ENCODE measurements around the gene CXorf51B. TPM values are rescaled to one million over a fixed set of nuclear protein-coding genes. Genes with fewer than 3 reads are reported as not detected.
"Not testable (repeated sequence)": the region's sequence is repeated elsewhere in the genome, so short reads cannot be mapped to it uniquely, and the experiment has no call there.

CXorf51B gene
- not detected in 2 replicates for total RNA-seq (2022)
- not detected for Bru-seq, nascent RNA
- not detected for BruChase-seq, experiment 1, labeled RNA remaining after a 6-hour chase
- not detected for BruChase-seq, experiment 2, labeled RNA remaining after a 2-hour chase
- long read RNA-seq = 0 reads

DNA sequence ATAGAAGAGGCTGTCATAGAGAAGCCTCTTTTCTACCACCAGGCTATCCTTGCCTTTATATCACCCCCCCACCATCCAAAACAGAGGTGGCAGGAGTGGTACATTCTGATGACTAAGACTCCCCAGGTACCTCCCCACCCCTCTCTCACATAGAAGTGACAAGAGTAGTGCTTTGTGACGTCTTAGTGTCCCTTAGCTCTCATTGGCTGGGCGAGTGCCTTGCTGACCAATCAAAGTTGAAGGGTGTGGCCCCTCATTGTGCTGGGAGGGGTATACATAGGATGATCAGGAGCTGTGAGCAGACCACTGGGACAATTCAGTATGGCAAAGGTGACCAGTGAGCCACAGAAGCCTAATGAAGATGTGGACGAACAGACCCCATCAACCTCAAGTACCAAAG, at the start of gene CXorf51B:
TSS of gene CXorf51B (plus strand) at position 301 of the 400 bp plus-strand sequence. CDS start at position 322, 21 bp downstream.
- BruUV-seq (replicated peaks); H3K27me3 Mint-ChIP-seq (ENCODE audit: insufficient read depth, unreplicated experiment); H3K4me3 Mint-ChIP-seq (ENCODE audit: unreplicated experiment); H3K36me3 Mint-ChIP-seq (ENCODE audit: insufficient read depth, unreplicated experiment); H3K27ac Mint-ChIP-seq (ENCODE audit: low read depth, unreplicated experiment); H3K9me3 Mint-ChIP-seq (ENCODE audit: unreplicated experiment); POLR2A ChIA-PET; H3K4me1 Mint-ChIP-seq (ENCODE audit: insufficient read depth, unreplicated experiment); intact Hi-C loops (cut with micrococcal nuclease); DNase-seq (ENCODE audit: unreplicated experiment); CTCF ChIA-PET: not testable (repeated sequence)

DNA sequence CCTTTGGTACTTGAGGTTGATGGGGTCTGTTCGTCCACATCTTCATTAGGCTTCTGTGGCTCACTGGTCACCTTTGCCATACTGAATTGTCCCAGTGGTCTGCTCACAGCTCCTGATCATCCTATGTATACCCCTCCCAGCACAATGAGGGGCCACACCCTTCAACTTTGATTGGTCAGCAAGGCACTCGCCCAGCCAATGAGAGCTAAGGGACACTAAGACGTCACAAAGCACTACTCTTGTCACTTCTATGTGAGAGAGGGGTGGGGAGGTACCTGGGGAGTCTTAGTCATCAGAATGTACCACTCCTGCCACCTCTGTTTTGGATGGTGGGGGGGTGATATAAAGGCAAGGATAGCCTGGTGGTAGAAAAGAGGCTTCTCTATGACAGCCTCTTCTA, 5.1 kb downstream of the CXorf51B start, which contains the start of gene CXorf51A:
TSS of gene CXorf51A (minus strand) at position 101 of the 400 bp plus-strand sequence. CDS start at position 80, 21 bp downstream.
- H3K27me3 Mint-ChIP-seq (ENCODE audit: insufficient read depth, unreplicated experiment); BruUV-seq (replicated peaks); CTCF ChIA-PET; H3K4me1 Mint-ChIP-seq (ENCODE audit: insufficient read depth, unreplicated experiment); DNase-seq (ENCODE audit: unreplicated experiment); H3K9me3 Mint-ChIP-seq (ENCODE audit: unreplicated experiment); H3K4me3 Mint-ChIP-seq (ENCODE audit: unreplicated experiment); intact Hi-C loops (cut with micrococcal nuclease); H3K27ac Mint-ChIP-seq (ENCODE audit: low read depth, unreplicated experiment); POLR2A ChIA-PET; H3K36me3 Mint-ChIP-seq (ENCODE audit: insufficient read depth, unreplicated experiment): not testable (repeated sequence)

DNA sequence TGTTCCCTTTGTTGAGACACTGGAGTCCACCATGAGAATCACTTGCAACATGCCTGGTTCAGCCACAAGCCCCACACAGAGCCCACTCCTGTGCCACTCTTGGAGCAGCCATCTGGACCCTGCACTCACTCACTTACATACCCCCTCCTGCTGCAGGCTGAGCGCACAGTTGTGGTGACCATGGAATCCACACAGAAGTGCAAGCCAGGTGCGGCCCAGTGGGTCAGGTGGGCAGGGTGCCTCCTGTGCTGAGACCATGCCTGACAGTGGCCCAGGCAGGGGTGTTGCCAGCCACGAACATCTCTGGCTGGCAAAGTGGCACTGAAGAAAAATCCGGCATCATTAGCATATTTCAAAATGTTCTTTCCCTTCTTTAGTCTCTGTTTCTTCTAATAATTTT, 22.4 kb downstream of the CXorf51B start:
- TF ChIP-seq CTCF (IDR thresholded peaks at IDR 0.05; ENCODE audit: unreplicated experiment) = no peak
- H3K4me3 Mint-ChIP-seq (ENCODE audit: unreplicated experiment) = no peak overlapping the region
- no peak for DNase-seq (ENCODE audit: unreplicated experiment)
- BruUV-seq (replicated peaks) = no TSS peak
- no peak overlapping the region for H3K27ac Mint-ChIP-seq (ENCODE audit: low read depth, unreplicated experiment)
- peaks cover 17% of the 10 kb centered on the region for H3K9me3 Mint-ChIP-seq (ENCODE audit: unreplicated experiment)
- H3K36me3 Mint-ChIP-seq (ENCODE audit: insufficient read depth, unreplicated experiment) = no peaks in the 10 kb centered on the region
- H3K4me1 Mint-ChIP-seq (ENCODE audit: insufficient read depth, unreplicated experiment) = no peaks in the 10 kb centered on the region
- intact Hi-C loops (cut with micrococcal nuclease) = no loop called here
- CTCF ChIA-PET = no interaction called here
- H3K27me3 Mint-ChIP-seq (ENCODE audit: insufficient read depth, unreplicated experiment) = no peaks in the 10 kb centered on the region
- POLR2A ChIA-PET = no interaction called here

DNA sequence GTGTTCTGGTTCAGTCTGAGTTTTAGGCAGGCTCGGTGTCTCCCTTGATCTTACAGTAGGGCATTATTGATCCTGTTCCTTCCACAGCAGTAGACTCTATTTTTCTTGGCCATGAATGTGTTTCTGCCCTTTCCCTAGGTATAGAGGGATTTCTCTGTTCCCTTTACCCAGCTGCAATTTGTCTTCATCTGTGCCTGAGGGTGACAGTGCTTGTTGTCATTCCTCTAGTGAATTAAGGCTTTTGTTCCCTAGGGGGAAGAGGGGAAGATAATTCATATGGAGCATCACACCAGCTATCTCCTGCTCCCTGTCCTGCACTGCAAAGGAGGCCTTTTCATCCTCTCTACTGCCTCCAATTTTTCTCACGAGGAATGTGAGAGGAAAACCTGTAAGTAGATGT, 44.7 kb downstream of the CXorf51B start:
- Mint-ChIP-seq H3K27me3 (ENCODE audit: insufficient read depth, unreplicated experiment) (no peaks in the 10 kb centered on the region), H3K27ac (ENCODE audit: low read depth, unreplicated experiment) (no peak overlapping the region), H3K4me1 (ENCODE audit: insufficient read depth, unreplicated experiment) (no peaks in the 10 kb centered on the region), H3K9me3 (ENCODE audit: unreplicated experiment) (peaks cover 5% of the 10 kb centered on the region), H3K4me3 (ENCODE audit: unreplicated experiment) (no peak overlapping the region), H3K36me3 (ENCODE audit: insufficient read depth, unreplicated experiment) (no peaks in the 10 kb centered on the region)
- no peak for TF ChIP-seq CTCF (IDR thresholded peaks at IDR 0.05; ENCODE audit: unreplicated experiment)
- no TSS peak for BruUV-seq (replicated peaks)
- ChIA-PET CTCF (no interaction called here), POLR2A (no interaction called here)
- no peak for DNase-seq (ENCODE audit: unreplicated experiment)
- intact Hi-C loops (cut with micrococcal nuclease) = no loop called here

Other genes with a start within 250 kb of the CXorf51B start
- not detected in 2 replicates for gene CXorf51A, start 5.0 kb downstream of the CXorf51B start, total RNA-seq (2022)

Measured in MCF 10A (cell line).